Suprapubic skin (tissue), 4 donors: ENCODE measurements around the gene KDM2A. TPM values are rescaled to one million over a fixed set of nuclear protein-coding genes. Genes with fewer than 3 reads are reported as not detected.

Source experiments
- DNase-seq, 2 donors: peaks; one replicate each; pipeline ENCODE4 v3.0.0-alpha.2; 2019; ENCODE audit warnings: low spot score in 2 of 2
- H3K27ac ChIP-seq: fragments of 200-600 bp; sonication (generic); one replicate; pipeline ENCODE4 v1.5.1; 2019
- H3K27me3 ChIP-seq: fragments of 200-600 bp; sonication (generic); one replicate; pipeline ENCODE4 v1.5.1; 2019
- H3K36me3 ChIP-seq: fragments of 200-600 bp; sonication (generic); one replicate; pipeline ENCODE4 v1.5.1; 2019
- H3K4me1 ChIP-seq: fragments of 200-600 bp; sonication (generic); one replicate; pipeline ENCODE4 v1.5.1; 2019
- H3K4me3 ChIP-seq: fragments of 200-600 bp; sonication (generic); one replicate; pipeline ENCODE4 v1.5.1; 2019; ENCODE audit warnings: mild to moderate bottlenecking
- H3K9me3 ChIP-seq: fragments of 200-600 bp; sonication (generic); one replicate; pipeline ENCODE4 v1.5.1; 2019
- EP300 ChIP-seq: sonication (generic); formaldehyde crosslinking; IDR thresholded peaks from one replicate; pipeline ENCODE4 v1.6.1; 2017; ENCODE audit warnings: antibody characterized with exemption
- POLR2A ChIP-seq, 2 donors: fragments of 450-650 bp; IDR thresholded peaks; one replicate each; pipeline ENCODE4 v1.6.1; 2017; ENCODE audit warnings: antibody characterized with exemption in 2 of 2, mild to moderate bottlenecking in 2 of 2, moderate library complexity in 2 of 2
- POLR2AphosphoS5 ChIP-seq, 3 donors: sonication (generic); formaldehyde crosslinking; IDR thresholded peaks; one replicate each; pipeline ENCODE4 v1.6.1; 2017; ENCODE audit warnings: antibody characterized with exemption in 3 of 3
- WGBS: methylation state at CpG from one replicate; pipeline ENCODE4 v1.1.5; 2018; 5-methylcytosine and 5-hydroxymethylcytosine counted together
- total RNA-seq, 4 donors: library from RNA; depleted of rRNA; stranded (reverse); fragments of >200 nt; gene quantifications; one replicate each; pipeline ENCODE4 v1.1.0, GENCODE V29; 2016
- TF ChIP-seq, protein P1 (sequence below), 2 donors: fragments of 200-600 bp in 1 of 2; fragments of 450-650 bp in 1 of 2; sonication (generic) in 1 of 2; IDR thresholded peaks; one replicate each; pipeline ENCODE4 v1.5.1; 2016 to 2019; ENCODE audit warnings: antibody characterized with exemption in 2 of 2, mild to moderate bottlenecking in 1 of 2, moderate library complexity in 1 of 2

Gene KDM2A
- total RNA-seq, 4 donors from 2014 or later = 76.0 to 142 (median 84.8) TPM

DNA sequence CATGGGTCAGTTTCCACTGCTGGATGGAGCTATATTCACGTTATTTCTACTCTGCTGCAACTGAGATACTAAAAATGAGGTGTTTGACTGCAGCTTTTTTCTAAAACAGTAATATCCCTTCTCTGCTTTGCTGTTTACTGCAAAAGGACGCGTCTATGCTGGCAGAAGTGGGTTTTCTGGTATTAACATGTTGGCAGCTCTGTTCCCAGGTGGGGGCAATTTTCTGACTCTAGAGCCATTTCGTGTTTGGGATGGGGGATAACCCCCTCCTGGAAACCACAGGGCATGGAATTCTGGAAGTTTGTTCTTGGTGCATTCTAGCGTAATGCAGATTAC lies 152.1 kb downstream of the KDM2A start:
- Histone ChIP-seq H3K27me3 (no peaks in the 10 kb centered on the region), H3K9me3 (no peaks in the 10 kb centered on the region), H3K4me3 (peak overlapping the region; percentile 95), H3K27ac (peak overlapping the region; percentile 63), H3K4me1 (peaks cover 93% of the 10 kb centered on the region), H3K36me3 (no peaks in the 10 kb centered on the region)
- 69% methylated on average over 5 of the region's 5 CpGs for WGBS
- no peak for TF ChIP-seq POLR2AphosphoS5 (IDR thresholded peaks at IDR 0.05)
- TF ChIP-seq, protein P1, sequence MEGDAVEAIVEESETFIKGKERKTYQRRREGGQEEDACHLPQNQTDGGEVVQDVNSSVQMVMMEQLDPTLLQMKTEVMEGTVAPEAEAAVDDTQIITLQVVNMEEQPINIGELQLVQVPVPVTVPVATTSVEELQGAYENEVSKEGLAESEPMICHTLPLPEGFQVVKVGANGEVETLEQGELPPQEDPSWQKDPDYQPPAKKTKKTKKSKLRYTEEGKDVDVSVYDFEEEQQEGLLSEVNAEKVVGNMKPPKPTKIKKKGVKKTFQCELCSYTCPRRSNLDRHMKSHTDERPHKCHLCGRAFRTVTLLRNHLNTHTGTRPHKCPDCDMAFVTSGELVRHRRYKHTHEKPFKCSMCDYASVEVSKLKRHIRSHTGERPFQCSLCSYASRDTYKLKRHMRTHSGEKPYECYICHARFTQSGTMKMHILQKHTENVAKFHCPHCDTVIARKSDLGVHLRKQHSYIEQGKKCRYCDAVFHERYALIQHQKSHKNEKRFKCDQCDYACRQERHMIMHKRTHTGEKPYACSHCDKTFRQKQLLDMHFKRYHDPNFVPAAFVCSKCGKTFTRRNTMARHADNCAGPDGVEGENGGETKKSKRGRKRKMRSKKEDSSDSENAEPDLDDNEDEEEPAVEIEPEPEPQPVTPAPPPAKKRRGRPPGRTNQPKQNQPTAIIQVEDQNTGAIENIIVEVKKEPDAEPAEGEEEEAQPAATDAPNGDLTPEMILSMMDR (IDR thresholded peaks at IDR 0.05) = no peak
- no peak for TF ChIP-seq POLR2A (IDR thresholded peaks at IDR 0.05)
- TF ChIP-seq EP300 = no peak
- no peak for DNase-seq

DNA sequence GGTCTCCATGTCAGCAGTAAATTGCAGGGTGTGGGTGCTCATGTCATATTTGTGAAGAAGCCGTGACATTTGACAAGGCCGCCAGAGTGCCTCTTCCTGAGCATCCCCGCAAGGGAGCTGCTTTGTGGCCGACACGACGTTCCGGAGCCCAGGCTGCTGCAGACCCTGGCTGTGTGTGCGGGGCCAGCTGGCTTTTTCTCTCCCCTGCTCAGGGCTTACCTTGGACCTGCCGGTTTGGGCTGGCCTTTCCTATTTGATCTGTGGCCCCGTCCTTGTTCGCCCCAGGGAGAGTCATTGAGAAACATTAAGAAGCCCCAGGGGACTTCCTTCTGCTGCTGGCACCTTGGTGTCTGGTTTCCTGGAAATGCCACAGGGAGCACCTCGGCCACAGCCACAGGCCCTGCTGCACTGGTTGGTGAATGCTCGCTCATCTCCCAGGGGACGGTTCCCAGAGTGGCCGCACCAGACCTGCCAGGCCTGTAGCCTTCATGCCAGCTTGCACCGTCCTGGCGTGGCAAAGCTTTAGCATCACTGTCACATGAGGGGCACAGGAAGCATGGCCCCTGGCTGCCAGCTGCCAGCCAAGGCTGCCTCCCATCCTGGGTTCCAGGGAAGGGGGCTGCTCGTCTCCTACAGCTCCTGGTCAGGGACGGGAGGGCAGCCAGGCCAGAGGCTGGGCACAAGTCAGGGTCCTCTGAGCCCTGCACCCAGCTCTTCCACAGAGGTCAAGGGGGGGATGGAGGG lies 152.7 kb downstream of the KDM2A start:
- H3K27me3 ChIP-seq = no peaks in the 10 kb centered on the region
- peak overlapping the region; percentile 63 for H3K27ac ChIP-seq
- peak overlapping the region; percentile 5 for H3K4me3 ChIP-seq
- no peaks in the 10 kb centered on the region for H3K36me3 ChIP-seq
- H3K9me3 ChIP-seq = no peaks in the 10 kb centered on the region
- no peak for TF ChIP-seq POLR2A (IDR thresholded peaks at IDR 0.05)
- no peak for TF ChIP-seq EP300
- TF ChIP-seq POLR2AphosphoS5 (IDR thresholded peaks at IDR 0.05) = no peak
- TF ChIP-seq, protein P1 (IDR thresholded peaks at IDR 0.05) = no peak
- H3K4me1 ChIP-seq = peaks cover 98% of the 10 kb centered on the region
- peak in 1 of 2 donors; percentile 59 for DNase-seq
- WGBS = 82% methylated on average over 10 of the region's 19 CpGs

DNA sequence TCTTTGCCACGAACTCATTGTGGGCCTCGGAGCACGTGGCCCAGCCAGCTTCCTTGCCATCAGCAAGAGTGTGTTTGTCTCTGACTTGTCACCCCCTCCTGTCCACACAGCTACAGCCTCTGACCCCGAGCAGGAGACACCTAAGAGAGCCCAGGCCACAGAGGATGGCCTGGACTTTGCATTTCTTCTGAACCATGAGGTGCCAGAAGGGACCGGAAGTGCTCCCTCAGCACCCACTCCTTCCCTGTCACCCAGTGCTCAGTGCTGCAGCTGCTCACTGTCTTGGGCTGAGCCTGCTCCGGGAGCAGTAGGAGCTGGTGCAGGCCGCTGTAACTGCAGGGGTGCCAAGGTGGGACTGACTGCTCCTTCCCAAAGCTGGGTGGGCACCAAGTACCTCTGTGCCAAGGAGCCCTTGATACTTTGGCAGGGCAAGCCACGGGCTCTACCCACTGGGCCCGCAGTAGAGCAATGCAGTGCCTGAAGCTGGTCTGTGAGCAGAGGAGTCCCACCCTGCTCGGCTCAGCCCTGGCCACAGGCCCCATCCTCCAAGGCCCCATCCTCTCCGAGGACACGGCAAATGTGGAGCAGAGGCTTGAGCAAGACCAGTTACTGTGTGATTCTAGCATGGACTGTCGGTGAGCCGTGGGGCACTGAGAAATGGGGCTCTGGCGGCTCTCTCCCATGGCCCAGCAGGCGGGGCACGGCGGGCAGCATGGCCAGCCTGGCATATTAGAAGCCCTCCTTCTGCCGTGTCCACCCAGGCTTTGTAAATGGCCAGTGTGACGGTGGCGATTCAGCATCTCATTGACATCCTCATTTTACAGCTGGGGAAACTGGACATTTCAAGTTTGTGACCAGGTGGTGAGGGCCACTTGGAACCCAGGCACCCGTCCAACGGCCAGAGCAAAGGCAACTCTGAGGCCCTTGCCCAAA lies 153.5 kb downstream of the KDM2A start:
- DNase-seq = peak in 1 of 2 donors; percentile 67
- Histone ChIP-seq H3K9me3 (no peaks in the 10 kb centered on the region), H3K36me3 (no peaks in the 10 kb centered on the region), H3K27ac (peak overlapping the region; percentile 63), H3K4me1 (peaks cover 100% of the 10 kb centered on the region), H3K27me3 (no peaks in the 10 kb centered on the region), H3K4me3 (no peak overlapping the region)
- 69% methylated on average over 14 of the region's 23 CpGs for WGBS
- TF ChIP-seq POLR2A (IDR thresholded peaks at IDR 0.05) (no peak), POLR2AphosphoS5 (IDR thresholded peaks at IDR 0.05) (no peak), EP300 (no peak)
- TF ChIP-seq, protein P1 (IDR thresholded peaks at IDR 0.05) = no peak

DNA sequence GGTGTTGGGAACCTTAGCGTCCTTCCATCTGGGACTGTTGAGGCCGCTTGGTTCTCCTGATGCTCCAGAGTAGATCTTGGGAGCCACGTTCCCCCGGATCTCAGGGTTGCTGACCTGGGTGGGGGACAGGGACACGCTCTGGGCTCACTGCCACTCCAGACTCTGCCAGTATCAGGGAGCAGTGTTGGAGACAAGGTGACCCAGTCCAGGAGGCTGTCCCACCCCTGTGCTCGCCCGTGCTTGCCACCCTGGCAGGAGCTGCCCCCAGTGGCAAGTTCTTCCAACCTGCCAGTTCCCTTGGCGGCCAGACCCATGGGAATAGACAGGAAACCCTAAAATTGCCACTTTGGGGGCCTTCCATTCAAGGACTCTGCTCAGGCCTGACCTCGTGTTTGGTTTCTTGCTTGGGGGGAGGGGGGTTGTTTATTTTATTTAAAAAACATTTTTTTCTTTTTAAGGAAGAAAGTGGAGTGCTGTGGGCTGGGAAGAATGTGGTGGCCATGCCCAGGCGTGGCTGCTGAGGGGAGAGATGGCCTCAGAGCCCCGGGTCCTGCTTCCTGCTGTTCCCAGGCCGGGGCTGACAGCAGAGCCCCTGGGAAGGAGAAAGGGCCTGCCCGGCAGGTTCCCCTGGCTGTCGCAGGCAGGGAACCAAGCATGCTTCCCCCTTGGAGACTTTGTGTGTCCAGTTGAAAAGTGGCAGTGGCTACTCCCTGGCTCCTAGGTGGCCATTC lies 154.4 kb downstream of the KDM2A start:
- TF ChIP-seq EP300 = no peak
- Histone ChIP-seq H3K27ac (peak overlapping the region; percentile 21), H3K4me1 (peaks cover 100% of the 10 kb centered on the region), H3K36me3 (no peaks in the 10 kb centered on the region), H3K27me3 (no peaks in the 10 kb centered on the region), H3K9me3 (no peaks in the 10 kb centered on the region), H3K4me3 (no peak overlapping the region)
- DNase-seq = peak in 1 of 2 donors; percentile 65
- WGBS = 33% methylated on average over 12 of the region's 14 CpGs

DNA sequence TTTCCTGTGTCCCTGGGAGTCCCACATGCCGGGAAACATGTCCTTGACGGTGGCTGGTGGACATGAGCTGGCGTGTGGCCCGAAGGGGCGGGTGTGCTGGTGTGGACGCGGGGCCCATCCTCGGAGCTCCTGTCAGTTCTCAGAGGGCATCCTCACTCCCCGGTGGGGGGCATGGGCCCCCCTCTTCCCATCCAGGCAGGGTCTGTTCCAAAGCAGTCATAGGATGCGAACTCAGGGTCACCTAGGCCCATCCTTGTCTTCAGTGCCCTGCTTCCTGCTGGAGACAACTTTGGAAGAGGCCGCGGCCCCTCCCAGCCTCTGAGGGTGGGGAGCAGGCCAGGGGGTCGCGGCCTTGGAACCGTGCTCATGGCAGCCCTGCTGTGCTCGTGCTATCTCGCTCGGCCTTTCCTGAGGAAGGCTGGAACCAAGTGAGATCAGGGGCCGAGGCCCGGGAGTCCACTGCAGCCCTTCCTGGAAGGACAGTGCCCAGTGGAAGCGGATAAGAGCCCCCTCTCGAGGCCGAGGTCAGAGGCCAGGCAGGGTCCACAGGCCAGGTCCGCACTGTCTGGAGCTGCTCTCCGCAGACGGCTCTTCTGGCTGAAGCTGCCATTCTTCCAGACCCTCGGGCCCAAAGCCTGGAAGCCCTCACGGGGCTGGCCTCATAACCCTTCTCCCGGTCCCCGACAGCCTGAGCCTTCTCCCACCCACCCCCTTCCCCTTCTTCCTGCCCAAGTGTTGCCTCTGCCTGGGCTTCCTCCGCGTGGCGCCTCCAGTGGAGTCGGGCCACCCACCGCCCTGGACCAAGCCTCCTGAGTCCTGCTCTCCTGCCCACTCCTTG lies 155.9 kb downstream of the KDM2A start:
- H3K27me3 ChIP-seq = no peaks in the 10 kb centered on the region
- no peaks in the 10 kb centered on the region for H3K9me3 ChIP-seq
- 65% methylated on average over 22 of the region's 35 CpGs for WGBS
- H3K27ac ChIP-seq = peak overlapping the region; percentile 91
- no peak overlapping the region for H3K4me3 ChIP-seq
- peaks cover 13% of the 10 kb centered on the region for H3K36me3 ChIP-seq
- peak in 1 of 2 donors; percentile 66 for DNase-seq
- TF ChIP-seq EP300 (no peak), POLR2A (IDR thresholded peaks at IDR 0.05) (no peak), POLR2AphosphoS5 (IDR thresholded peaks at IDR 0.05) (no peak)
- TF ChIP-seq, protein P1 (IDR thresholded peaks at IDR 0.05) = no peak
- H3K4me1 ChIP-seq = peaks cover 94% of the 10 kb centered on the region
